ENCODE results near the gene UBTD2.

- TF ChIP-seq ZNF24 (IDR thresholded peaks at IDR 0.05) (no peak), CEBPB (IDR thresholded peaks at IDR 0.05; ENCODE audit: borderline replicate concordance in 1 of 2, low read depth in 2 of 2, low read length in 2 of 2) (no peak), EZH2 (IDR thresholded peaks at IDR 0.05; ENCODE audit: borderline replicate concordance, control insufficient read depth, low read depth, low read length) (no peak), ATF7 (IDR thresholded peaks at IDR 0.05; ENCODE audit: low read depth) (no peak), POLR2AphosphoS5 (IDR thresholded peaks at IDR 0.05; ENCODE audit: low read length) (no peak), TCF12 (IDR thresholded peaks at IDR 0.05; ENCODE audit: low read depth, low read length) (no peak), TAF1 (IDR thresholded peaks at IDR 0.05; ENCODE audit: borderline replicate concordance, low read depth, low read length) (no peak)
These were observed 7.3 kb downstream of the UBTD2 start for GRCh38 chr5:172276214-172276613.
